H9 (cell line): ENCODE data around the gene SYT7. TPM values are rescaled to one million over a fixed set of nuclear protein-coding genes. Genes with fewer than 3 reads are reported as not detected.

ENCODE experiments used
- DNase-seq: peaks from one replicate; pipeline ENCODE4 v3.0.0-alpha.2; 2017
- H2AFZ ChIP-seq: one replicate; pipeline ENCODE4 v1.6.1; 2013; ENCODE audit warnings: mild to moderate bottlenecking, low read length, control low read depth, moderate library complexity
- H2AK5ac ChIP-seq: 2 replicates; pipeline ENCODE4 v1.6.1; 2013; ENCODE audit warnings: low read length, control low read depth, mixed read lengths; ENCODE audit not compliant: insufficient read length
- H2BK120ac ChIP-seq: one replicate; pipeline ENCODE4 v1.6.1; 2013; ENCODE audit warnings: low read depth, mild to moderate bottlenecking, low read length, control low read depth, inconsistent platforms; ENCODE audit not compliant: poor library complexity, severe bottlenecking
- H2BK12ac ChIP-seq: 2 replicates; pipeline ENCODE4 v1.6.1; 2013; ENCODE audit warnings: low read length, control low read depth, mixed read lengths, low read depth; ENCODE audit not compliant: insufficient read length
- H2BK15ac ChIP-seq: 2 replicates; pipeline ENCODE4 v1.6.1; 2013; ENCODE audit warnings: low read depth, low read length, control low read depth
- H2BK20ac ChIP-seq: one replicate; pipeline ENCODE4 v1.6.1; 2013; ENCODE audit warnings: low read depth, mild to moderate bottlenecking, low read length, control low read depth, inconsistent platforms; ENCODE audit not compliant: poor library complexity, severe bottlenecking
- H2BK5ac ChIP-seq: 2 replicates; pipeline ENCODE4 v1.6.1; 2013; ENCODE audit warnings: low read length, control low read depth, mixed read lengths; ENCODE audit not compliant: insufficient read length
- H3K14ac ChIP-seq: 2 replicates; pipeline ENCODE4 v1.6.1; 2013; ENCODE audit warnings: low read length, control low read depth; ENCODE audit not compliant: insufficient read depth
- H3K18ac ChIP-seq: 2 replicates; pipeline ENCODE4 v1.6.1; 2013; ENCODE audit warnings: low read depth, mild to moderate bottlenecking, mixed read lengths, low read length, control low read depth; ENCODE audit not compliant: insufficient read length
- H3K23ac ChIP-seq: 2 replicates; pipeline ENCODE4 v1.6.1; 2013; ENCODE audit warnings: low read length, control low read depth, mixed read lengths, low read depth; ENCODE audit not compliant: insufficient read length
- H3K23me2 ChIP-seq: 2 replicates; pipeline ENCODE4 v1.6.1; 2013; ENCODE audit warnings: low read depth, mild to moderate bottlenecking, mixed read lengths, low read length, control low read depth; ENCODE audit not compliant: insufficient read length, poor library complexity, severe bottlenecking
- H3K27ac ChIP-seq: 2 replicates; pipeline ENCODE4 v1.5.1; 2013; ENCODE audit warnings: low read length, control low read depth, mixed read lengths, low read depth; ENCODE audit not compliant: insufficient read length
- H3K27me3 ChIP-seq: 2 replicates; pipeline ENCODE4 v1.6.1; 2013; ENCODE audit warnings: low read length, control low read depth, inconsistent platforms; ENCODE audit not compliant: insufficient read depth
- H3K4ac ChIP-seq: 2 replicates; pipeline ENCODE4 v1.6.1; 2013; ENCODE audit warnings: low read depth, mild to moderate bottlenecking, control low read depth, inconsistent platforms, low read length, moderate library complexity
- H3K4me1 ChIP-seq: 2 replicates; pipeline ENCODE4 v1.6.1; 2013; ENCODE audit warnings: low read length, control low read depth, inconsistent platforms; ENCODE audit not compliant: insufficient read depth
- H3K4me2 ChIP-seq: 2 replicates; pipeline ENCODE4 v1.6.1; 2013; ENCODE audit warnings: low read length, control low read depth, mixed read lengths; ENCODE audit not compliant: insufficient read length, insufficient read depth
- H3K56ac ChIP-seq: 2 replicates; pipeline ENCODE4 v1.6.1; 2013; ENCODE audit warnings: low read depth, mild to moderate bottlenecking, mixed read lengths, low read length, control low read depth; ENCODE audit not compliant: insufficient read length
- H3K79me1 ChIP-seq: 2 replicates; pipeline ENCODE4 v1.6.1; 2013; ENCODE audit warnings: low read depth, mild to moderate bottlenecking, moderate library complexity, low read length, control low read depth, inconsistent platforms; ENCODE audit not compliant: insufficient read depth, poor library complexity, severe bottlenecking
- H3K79me2 ChIP-seq: 2 replicates; pipeline ENCODE4 v1.6.1; 2013; ENCODE audit warnings: low read length, control low read depth, inconsistent platforms; ENCODE audit not compliant: insufficient read depth
- H3K9ac ChIP-seq: 2 replicates; pipeline ENCODE4 v1.6.1; 2013; ENCODE audit warnings: low read length, control low read depth, mixed read lengths; ENCODE audit not compliant: insufficient read length; ENCODE audit errors: extremely low read depth
- H3K9me3 ChIP-seq: one replicate; pipeline ENCODE4 v1.6.1; 2013; ENCODE audit warnings: low read depth, low read length, inconsistent platforms; ENCODE audit not compliant: control insufficient read depth
- H3T11ph ChIP-seq: one replicate; pipeline ENCODE4 v1.6.1; 2013; ENCODE audit warnings: mild to moderate bottlenecking, low read length, control low read depth, inconsistent platforms
- H4K20me1 ChIP-seq: one replicate; pipeline ENCODE4 v1.6.1; 2013; ENCODE audit not compliant: control insufficient read depth, insufficient read length, insufficient read depth
- H4K5ac ChIP-seq: 2 replicates; pipeline ENCODE4 v1.6.1; 2013; ENCODE audit warnings: low read depth, mild to moderate bottlenecking, mixed read lengths, low read length, control low read depth; ENCODE audit not compliant: insufficient read length
- H4K8ac ChIP-seq: replicated peaks from 2 replicates; pipeline ENCODE4 v1.6.1; 2013; ENCODE audit warnings: low read length, control low read depth, mixed read lengths, low read depth; ENCODE audit not compliant: insufficient read length
- H4K91ac ChIP-seq: 2 replicates; pipeline ENCODE4 v1.6.1; 2013; ENCODE audit warnings: low read depth, mild to moderate bottlenecking, moderate library complexity, mixed read lengths, low read length, control low read depth; ENCODE audit not compliant: insufficient read length
- H3K27ac Mint-ChIP-seq, 3 experiments: 2 replicates in 2 of 3; 3 replicates in 1 of 3; pipeline ENCODE4 v1.8.0; 2020 to 2021; ENCODE audit warnings: mixed read lengths in 3 of 3, mild to moderate bottlenecking in 1 of 3, moderate library complexity in 1 of 3
- H3K27me3 Mint-ChIP-seq: 2 replicates; pipeline ENCODE4 v1.8.0; 2021; ENCODE audit warnings: low read depth, mild to moderate bottlenecking, moderate library complexity, mixed read lengths
- H3K36me3 Mint-ChIP-seq, 3 experiments: 2 replicates in 2 of 3; 3 replicates in 1 of 3; pipeline ENCODE4 v1.8.0; 2020 to 2021; ENCODE audit warnings: low read depth in 3 of 3, mixed read lengths in 3 of 3; ENCODE audit not compliant: insufficient read depth in 1 of 3
- H3K4me1 Mint-ChIP-seq, 2 experiments: 2 replicates each; pipeline ENCODE4 v1.8.0; 2020; ENCODE audit warnings: mixed read lengths in 2 of 2
- H3K4me3 Mint-ChIP-seq, 2 experiments: 2 replicates in 1 of 2; 3 replicates in 1 of 2; pipeline ENCODE4 v1.8.0; 2020 to 2021; ENCODE audit warnings: mild to moderate bottlenecking in 2 of 2, mixed read lengths in 2 of 2, moderate library complexity in 1 of 2
- H3K9me3 Mint-ChIP-seq, 2 experiments: 2 replicates in 1 of 2; 3 replicates in 1 of 2; pipeline ENCODE4 v1.8.0; 2020; ENCODE audit warnings: mild to moderate bottlenecking in 2 of 2, mixed read lengths in 2 of 2, moderate library complexity in 1 of 2
- CTCF ChIP-seq: fragments of 200-600 bp; sonication (generic); conservative IDR thresholded peaks from 3 replicates; pipeline ENCODE4 v1.8.0; 2021; ENCODE audit warnings: antibody characterized with exemption, mild to moderate bottlenecking
- WGBS: extraction: QIAGEN DNeasy Blood & Tissue Kit; methylation state at CpG from one replicate; pipeline ENCODE4 v1.1.7; 2013; ENCODE audit warnings: missing lambda C conversion rate, low lambda C conversion rate, mixed read lengths; ENCODE audit not compliant: insufficient read length; ENCODE audit errors: extremely low coverage; 5-methylcytosine and 5-hydroxymethylcytosine counted together
- total RNA-seq: library from RNA; stranded (reverse); gene quantifications from 2 replicates; pipeline ENCODE4 v1.2.1, GENCODE V29; 2021

The SYT7 gene
- total RNA-seq, 1 experiment from 2014 or later: 8.8 TPM

- peaks cover 2% of the 10 kb centered on the region; the same call in 1 of the 2 replicates for H3K27me3 ChIP-seq
- WGBS: no CpG with 5 or more reads among the region's 5 CpGs
Observed at GRCh38 chr11:61572913-61573312, 8.0 kb downstream of the SYT7 start.

More at GRCh38 chr11:61572913-61573312, 8.0 kb downstream of the SYT7 start:
- no peak overlapping the region for H3K27ac ChIP-seq
- no peak overlapping the region for H2BK15ac ChIP-seq
- peaks cover 2% of the 10 kb centered on the region; the same call in 1 of the 2 replicates for H3K4me1 ChIP-seq
- no peaks in the 10 kb centered on the region for H3K9me3 Mint-ChIP-seq
- H2AFZ ChIP-seq: no peak overlapping the region
- no peak overlapping the region for H2BK5ac ChIP-seq
- H4K8ac ChIP-seq: no peak overlapping the region
- H4K20me1 ChIP-seq: no peaks in the 10 kb centered on the region
- H2BK12ac ChIP-seq: no peak overlapping the region
- no peak overlapping the region for H2BK120ac ChIP-seq
- H3K9ac ChIP-seq: no peak overlapping the region
- no peaks in the 10 kb centered on the region for H3K79me1 ChIP-seq
- H3K56ac ChIP-seq: no peak overlapping the region
- H3K4me1 Mint-ChIP-seq: peaks cover 30 to 49% of the 10 kb centered on the region in 2 experiments
- H4K91ac ChIP-seq: no peak overlapping the region
- no peak overlapping the region for H2BK20ac ChIP-seq
- no peaks in the 10 kb centered on the region for H3K9me3 ChIP-seq
- no peak overlapping the region; a peak in 1 of 7 replicates for H3K27ac Mint-ChIP-seq
- no peaks in the 10 kb centered on the region for H3K23me2 ChIP-seq
- peaks cover 34% of the 10 kb centered on the region for H3K27me3 Mint-ChIP-seq
- no peak overlapping the region for H3K18ac ChIP-seq
- no peak for DNase-seq
- TF ChIP-seq CTCF: no peak
- no peak overlapping the region for H3K4me3 Mint-ChIP-seq
- no peak overlapping the region for H4K5ac ChIP-seq
- H3T11ph ChIP-seq: no peak overlapping the region
- no peak overlapping the region for H3K14ac ChIP-seq
- H3K79me2 ChIP-seq: no peaks in the 10 kb centered on the region
- H3K36me3 Mint-ChIP-seq: no peaks in the 10 kb centered on the region
- H2AK5ac ChIP-seq: no peak overlapping the region
- H3K4ac ChIP-seq: no peak overlapping the region
- H3K23ac ChIP-seq: no peak overlapping the region
- H3K4me2 ChIP-seq: no peak overlapping the region
